ENCODE data around the gene CARD6. TPM values are rescaled to one million over a fixed set of nuclear protein-coding genes. Genes with fewer than 3 reads are reported as not detected.

CARD6 gene
- total RNA-seq, 1 donor = 34.3 TPM

- no peak for TF ChIP-seq CTCF (IDR thresholded peaks at IDR 0.05; ENCODE audit: insufficient read depth, low read length)
- no peak overlapping the region for H3K4me3 ChIP-seq (ENCODE audit: low read depth, low read length)
- DNase-seq (ENCODE audit: low read depth) = no peak
Measured at GRCh38 chr5:40904994-40905306, 63.8 kb downstream of the CARD6 start.

- peak; percentile 18 for DNase-seq (ENCODE audit: low read depth)
- no peak for TF ChIP-seq CTCF (IDR thresholded peaks at IDR 0.05; ENCODE audit: insufficient read depth, low read length)
- H3K4me3 ChIP-seq (ENCODE audit: low read depth, low read length) = no peak overlapping the region
Measured at GRCh38 chr5:40906351-40906751, 65.2 kb downstream of the CARD6 start.

GRCh38 chr5:40909264-40909663 lies 68.1 kb downstream of the CARD6 start, which contains the start of gene C7:
Gene C7 (plus strand): TSS chr5:40909497. CDS start chr5:40909611, 114 bp downstream.
- peak; percentile 42 for DNase-seq (ENCODE audit: low read depth)
- H3K4me3 ChIP-seq (ENCODE audit: low read depth, low read length) = no peak within 1 kb of the TSS
- no peak for TF ChIP-seq CTCF (IDR thresholded peaks at IDR 0.05; ENCODE audit: insufficient read depth, low read length)

GRCh38 chr5:40909723-40910122 lies 68.6 kb downstream of the CARD6 start:
- H3K4me3 ChIP-seq (ENCODE audit: low read depth, low read length) = no peak overlapping the region
- DNase-seq (ENCODE audit: low read depth) = peak; percentile 55
- TF ChIP-seq CTCF (IDR thresholded peaks at IDR 0.05; ENCODE audit: insufficient read depth, low read length) = no peak

Small RNAs within 50 kb of the gene (small RNA-seq; reads per million reads assigned to genes)
- gene SNORD72 = 4.5 reads per million, percentile 87 among the genes with 10 or more reads in this experiment

Other genes with a start within 250 kb of the CARD6 start
- 0.57 and 12.0 TPM in 2 replicates for gene PTGER4, start 161.5 kb upstream of the CARD6 start, total RNA-seq (ENCODE audit: low replicate concordance)
- gene TTC33, start 85.4 kb upstream of the CARD6 start, total RNA-seq (ENCODE audit: low replicate concordance) = 13.7 and 15.9 TPM in 2 replicates
- gene PRKAA1, start 43.0 kb upstream of the CARD6 start, total RNA-seq (ENCODE audit: low replicate concordance) = 115 and 154 TPM in 2 replicates
- gene RPL37, start 6.1 kb upstream of the CARD6 start, total RNA-seq (ENCODE audit: low replicate concordance) = 164 and 642 TPM in 2 replicates
- 2.4 and 762 TPM in 2 replicates for gene C7, start 68.1 kb downstream of the CARD6 start, total RNA-seq (ENCODE audit: low replicate concordance)
- gene MROH2B, start 230.0 kb downstream of the CARD6 start, total RNA-seq (ENCODE audit: low replicate concordance) = not detected in 2 replicates

All from fibroblast of the aortic adventitia (primary cell).